ENCODE results near the gene ZBTB39.

Gene ZBTB39

DNA sequence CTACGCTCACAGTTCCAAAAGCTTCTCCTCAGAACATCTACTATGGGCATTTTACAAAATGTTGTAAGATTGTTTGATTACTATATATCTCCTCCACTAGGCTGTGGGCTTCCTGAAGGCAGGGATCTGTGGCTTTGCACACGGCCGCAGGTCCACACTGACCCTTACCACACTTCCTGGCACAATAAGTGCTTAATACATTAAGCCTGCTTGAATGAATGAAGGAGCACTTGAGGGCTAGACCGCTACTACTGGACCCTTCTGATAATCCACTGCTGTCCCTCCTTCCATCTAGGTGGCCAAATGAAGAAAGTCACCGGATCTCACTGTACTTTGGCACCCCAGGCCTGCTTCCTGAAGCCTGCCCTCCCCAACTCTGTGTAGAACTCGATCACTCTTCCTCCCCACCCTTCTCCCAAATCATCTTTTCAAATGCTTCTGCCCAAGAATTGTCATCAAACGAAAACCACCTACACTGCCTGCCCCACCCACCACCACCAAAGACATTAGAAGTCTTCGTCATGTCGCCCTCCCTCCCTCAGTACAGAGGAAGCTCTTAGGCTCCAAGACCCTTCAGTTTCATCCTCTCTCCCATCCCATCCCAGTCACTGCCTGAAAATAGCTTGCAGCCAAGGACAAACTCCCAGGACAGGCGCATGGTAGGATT lies 596 bp upstream of the ZBTB39 start:
- no peak for FAIRE-seq
- TF ChIP-seq, protein P1, sequence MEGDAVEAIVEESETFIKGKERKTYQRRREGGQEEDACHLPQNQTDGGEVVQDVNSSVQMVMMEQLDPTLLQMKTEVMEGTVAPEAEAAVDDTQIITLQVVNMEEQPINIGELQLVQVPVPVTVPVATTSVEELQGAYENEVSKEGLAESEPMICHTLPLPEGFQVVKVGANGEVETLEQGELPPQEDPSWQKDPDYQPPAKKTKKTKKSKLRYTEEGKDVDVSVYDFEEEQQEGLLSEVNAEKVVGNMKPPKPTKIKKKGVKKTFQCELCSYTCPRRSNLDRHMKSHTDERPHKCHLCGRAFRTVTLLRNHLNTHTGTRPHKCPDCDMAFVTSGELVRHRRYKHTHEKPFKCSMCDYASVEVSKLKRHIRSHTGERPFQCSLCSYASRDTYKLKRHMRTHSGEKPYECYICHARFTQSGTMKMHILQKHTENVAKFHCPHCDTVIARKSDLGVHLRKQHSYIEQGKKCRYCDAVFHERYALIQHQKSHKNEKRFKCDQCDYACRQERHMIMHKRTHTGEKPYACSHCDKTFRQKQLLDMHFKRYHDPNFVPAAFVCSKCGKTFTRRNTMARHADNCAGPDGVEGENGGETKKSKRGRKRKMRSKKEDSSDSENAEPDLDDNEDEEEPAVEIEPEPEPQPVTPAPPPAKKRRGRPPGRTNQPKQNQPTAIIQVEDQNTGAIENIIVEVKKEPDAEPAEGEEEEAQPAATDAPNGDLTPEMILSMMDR (IDR thresholded peaks at IDR 0.05; ENCODE audit: insufficient read depth, missing control alignments) = no peak
- no peak for DNase-seq (ENCODE audit: insufficient read length, low spot score)

DNA sequence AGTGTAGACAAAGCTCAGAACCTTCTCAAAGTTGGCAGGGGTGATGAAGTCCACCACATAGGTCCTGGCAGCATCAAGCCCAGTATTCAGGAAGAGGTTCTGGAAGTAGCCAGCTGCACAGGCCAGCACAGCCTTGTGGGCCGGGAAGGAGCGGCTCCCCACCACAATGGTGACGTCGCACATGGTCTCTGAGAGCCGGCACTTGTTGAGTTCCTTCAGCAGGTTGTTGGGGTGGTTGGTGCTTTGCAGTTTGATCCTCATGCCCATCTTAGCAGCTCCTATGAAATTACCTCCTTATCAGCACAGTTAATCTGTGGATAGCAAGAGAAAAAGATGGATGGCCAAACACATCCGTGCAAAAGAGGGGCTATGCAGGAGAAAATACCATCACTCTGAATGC lies 1.7 kb downstream of the ZBTB39 start:
- DNase-seq (ENCODE audit: insufficient read length, low spot score) (no peak), FAIRE-seq (no peak)
- TF ChIP-seq, protein P1 (IDR thresholded peaks at IDR 0.05; ENCODE audit: insufficient read depth, missing control alignments) = no peak

DNA sequence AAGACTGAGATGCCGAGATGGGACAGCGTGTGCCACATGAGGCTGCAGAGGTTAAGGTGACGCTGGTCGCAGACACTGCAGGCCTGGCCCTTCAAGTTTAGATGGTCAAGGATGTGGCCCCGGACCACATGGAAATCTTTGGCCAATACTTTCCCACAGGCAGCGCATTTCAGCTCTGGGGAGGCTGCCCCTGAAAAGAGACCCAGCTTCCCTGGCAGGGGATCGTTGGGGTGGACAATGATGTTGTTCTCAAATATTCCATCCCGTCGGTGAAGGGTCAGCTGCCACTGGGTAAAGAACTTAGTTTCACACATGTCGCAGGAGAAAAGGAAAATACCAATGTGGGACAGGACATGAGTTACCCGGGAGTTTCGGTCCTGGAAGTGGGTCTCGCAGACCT lies 3.0 kb downstream of the ZBTB39 start:
- no peak for DNase-seq (ENCODE audit: insufficient read length, low spot score)
- FAIRE-seq = no peak
- TF ChIP-seq, protein P1 (IDR thresholded peaks at IDR 0.05; ENCODE audit: insufficient read depth, missing control alignments) = no peak

DNA sequence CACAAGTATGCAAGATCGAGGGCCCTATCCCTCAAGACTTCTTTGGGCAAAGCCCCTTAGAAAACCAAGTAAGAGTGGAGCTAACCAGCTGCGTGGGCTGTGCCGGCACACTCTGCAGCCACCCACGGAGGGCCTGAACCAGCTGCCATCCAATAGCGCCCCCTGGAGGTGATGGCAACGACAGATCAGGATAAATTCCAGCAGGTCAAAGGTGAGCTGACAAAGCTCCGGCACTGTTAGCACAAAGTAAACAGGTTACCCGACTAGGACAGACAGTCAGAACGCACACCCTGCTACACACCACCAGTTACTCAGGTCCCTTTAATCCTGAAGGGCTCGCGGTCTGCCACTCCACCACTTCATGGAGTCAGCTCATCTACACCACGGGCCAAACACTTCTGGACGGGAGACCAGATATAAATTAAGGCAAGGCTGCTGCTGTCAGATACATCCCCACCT lies 4.9 kb downstream of the ZBTB39 start:
- TF ChIP-seq, protein P1 (IDR thresholded peaks at IDR 0.05; ENCODE audit: insufficient read depth, missing control alignments) = peak; percentile 58
- FAIRE-seq (no peak), DNase-seq (ENCODE audit: insufficient read length, low spot score) (peak; percentile 69)

DNA sequence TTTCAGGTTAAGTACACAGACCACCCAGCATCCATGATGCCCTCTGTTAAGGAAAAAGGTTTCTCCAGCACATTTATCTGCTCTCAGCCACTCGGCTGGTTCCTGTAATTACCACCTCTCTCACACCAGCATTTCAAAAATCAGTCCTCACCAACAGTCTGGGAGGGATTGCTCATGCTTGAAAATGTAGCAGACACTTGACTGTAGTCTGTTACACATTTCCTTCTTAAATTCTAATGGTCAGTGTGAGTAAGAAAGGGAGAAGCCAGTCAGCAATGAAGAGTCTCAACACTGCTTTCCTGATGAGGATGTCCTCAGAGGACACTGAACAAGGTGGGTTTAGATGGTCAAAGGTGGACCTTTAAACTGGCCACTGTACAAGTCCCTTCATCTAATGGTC lies 6.0 kb downstream of the ZBTB39 start:
- TF ChIP-seq, protein P1 (IDR thresholded peaks at IDR 0.05; ENCODE audit: insufficient read depth, missing control alignments) = no peak
- FAIRE-seq (no peak), DNase-seq (ENCODE audit: insufficient read length, low spot score) (no peak)

DNA sequence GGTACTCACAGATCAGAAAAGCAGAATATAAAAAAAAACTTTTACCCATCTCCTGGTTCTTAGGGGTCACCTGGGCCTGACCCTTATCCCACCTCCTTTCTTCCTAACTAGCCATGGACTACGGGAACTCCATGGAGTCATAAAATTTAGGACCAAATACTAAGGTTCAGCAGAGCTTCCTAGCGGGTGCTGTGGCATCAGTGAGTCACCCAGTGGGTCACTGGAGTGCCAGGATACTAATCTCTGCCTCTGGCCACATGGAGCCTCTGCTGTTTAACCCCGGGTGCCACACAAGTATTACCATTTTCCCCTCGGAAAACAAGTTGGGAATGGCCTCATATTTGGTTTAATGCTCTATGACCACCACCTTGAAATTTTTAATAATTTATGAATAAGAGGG lies 6.9 kb downstream of the ZBTB39 start:
- FAIRE-seq (no peak), DNase-seq (ENCODE audit: insufficient read length, low spot score) (no peak)
- TF ChIP-seq, protein P1 (IDR thresholded peaks at IDR 0.05; ENCODE audit: insufficient read depth, missing control alignments) = no peak

DNA sequence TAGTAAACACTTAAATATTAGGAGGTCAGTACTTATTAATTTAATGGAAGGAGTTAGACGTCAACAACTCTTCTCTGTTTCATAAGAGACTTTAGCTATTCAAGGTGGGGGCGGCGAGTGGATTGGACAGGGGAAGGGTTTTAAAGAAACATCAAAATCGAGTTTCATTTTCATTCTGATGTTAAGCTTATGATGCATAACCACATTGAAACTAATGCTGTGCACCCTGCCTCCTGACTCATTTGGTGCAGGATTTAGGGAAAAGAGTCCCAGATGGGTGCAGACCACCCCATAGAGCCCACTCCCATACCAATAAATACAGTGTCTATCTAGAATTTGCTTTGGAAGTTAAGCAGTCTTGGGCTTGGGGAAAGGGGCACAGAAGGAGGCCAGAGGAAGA lies 7.4 kb downstream of the ZBTB39 start:
- TF ChIP-seq, protein P1 (IDR thresholded peaks at IDR 0.05; ENCODE audit: insufficient read depth, missing control alignments) = no peak
- DNase-seq (ENCODE audit: insufficient read length, low spot score) = no peak
- no peak for FAIRE-seq
